Measurements from ENCODE around the gene ESF1.

The ESF1 gene

DNA sequence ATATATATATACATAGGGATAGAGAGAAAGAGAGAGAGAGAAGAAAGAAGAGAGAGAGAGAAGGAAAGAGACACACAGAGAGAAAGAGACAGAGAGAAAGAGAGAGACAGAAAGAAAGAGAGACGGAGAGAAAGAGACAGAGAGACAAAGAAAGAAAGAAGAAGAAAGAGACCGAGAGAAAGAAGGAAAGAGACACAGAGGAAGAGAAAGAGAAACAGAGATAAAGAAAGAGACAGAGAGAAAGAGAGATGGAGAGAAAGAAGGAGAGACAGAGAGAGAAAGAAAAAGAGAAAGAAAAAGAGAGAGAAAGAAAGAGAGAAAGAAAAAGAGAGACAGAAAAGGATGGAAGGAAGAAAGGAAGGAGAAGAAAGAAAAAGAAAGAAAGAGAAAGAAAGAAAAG is 99.1 kb downstream of the ESF1 start:
- Mint-ChIP-seq H3K4me1 (ENCODE audit: low read depth) (peaks cover 4% of the 10 kb centered on the region), H3K9me3 (no peaks in the 10 kb centered on the region), H3K27ac (no peak overlapping the region), H3K27me3 (ENCODE audit: low read depth) (peaks cover 8% of the 10 kb centered on the region), H3K36me3 (ENCODE audit: low read depth) (no peaks in the 10 kb centered on the region), H3K4me3 (no peak overlapping the region)

DNA sequence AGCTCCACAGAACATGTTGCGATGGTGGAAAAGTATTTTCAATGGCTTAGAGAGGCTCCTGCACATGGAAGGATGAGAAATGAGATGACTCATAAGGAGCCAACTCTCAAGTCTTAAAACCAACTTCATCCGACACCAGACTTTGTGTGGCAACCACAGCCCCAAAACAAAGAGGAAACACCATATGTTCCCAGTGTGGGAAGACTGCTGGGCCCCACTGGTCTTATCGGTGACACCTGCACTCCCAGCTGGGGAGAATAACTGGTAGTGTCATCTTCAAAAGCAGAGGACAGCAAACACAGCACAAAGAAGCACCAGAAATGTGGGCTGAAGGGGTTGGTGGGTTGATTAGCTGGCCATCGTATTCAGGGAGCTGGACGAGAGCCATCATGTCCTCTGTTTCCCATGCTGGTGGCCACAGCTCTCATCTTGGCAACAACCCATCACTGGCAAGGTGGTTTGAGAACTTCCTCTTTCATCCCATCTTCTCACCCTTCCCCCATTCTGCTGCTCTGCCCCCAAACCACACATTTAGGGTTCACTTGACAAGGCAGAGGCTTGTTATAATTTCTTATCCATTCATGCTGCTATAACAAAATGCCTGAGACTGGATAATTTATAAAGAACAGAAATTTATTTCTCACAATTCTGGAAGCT is 100.0 kb downstream of the ESF1 start:
- no peaks in the 10 kb centered on the region for H3K9me3 Mint-ChIP-seq
- peaks cover 4% of the 10 kb centered on the region for H3K4me1 Mint-ChIP-seq (ENCODE audit: low read depth)
- H3K27me3 Mint-ChIP-seq (ENCODE audit: low read depth): peaks cover 8% of the 10 kb centered on the region
- H3K36me3 Mint-ChIP-seq (ENCODE audit: low read depth): no peaks in the 10 kb centered on the region
- H3K4me3 Mint-ChIP-seq: no peak overlapping the region
- H3K27ac Mint-ChIP-seq: no peak overlapping the region

DNA sequence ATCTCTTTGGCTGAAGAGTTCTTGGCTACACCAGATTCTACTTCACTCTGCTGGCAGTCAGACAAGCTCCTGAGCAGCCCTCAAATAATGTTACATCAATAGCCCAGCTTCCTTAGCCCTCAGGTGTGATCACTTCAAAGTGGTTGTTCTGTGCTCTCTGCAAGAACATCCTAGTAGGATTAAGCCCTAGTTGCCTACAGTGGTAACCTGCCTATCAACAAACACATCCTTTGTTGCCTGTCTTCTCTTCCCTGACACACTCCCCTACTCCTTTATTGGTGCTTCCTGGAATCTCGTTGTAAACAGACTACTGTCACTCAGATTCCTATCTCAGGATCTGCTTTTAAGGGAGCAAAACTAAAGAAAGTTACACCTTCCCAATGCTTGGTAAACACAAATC is 100.9 kb downstream of the ESF1 start:
- H3K36me3 Mint-ChIP-seq (ENCODE audit: low read depth): no peaks in the 10 kb centered on the region
- H3K4me1 Mint-ChIP-seq (ENCODE audit: low read depth): peaks cover 4% of the 10 kb centered on the region
- no peaks in the 10 kb centered on the region for H3K9me3 Mint-ChIP-seq
- peaks cover 8% of the 10 kb centered on the region for H3K27me3 Mint-ChIP-seq (ENCODE audit: low read depth)
- no peak overlapping the region for H3K27ac Mint-ChIP-seq
- no peak overlapping the region for H3K4me3 Mint-ChIP-seq

DNA sequence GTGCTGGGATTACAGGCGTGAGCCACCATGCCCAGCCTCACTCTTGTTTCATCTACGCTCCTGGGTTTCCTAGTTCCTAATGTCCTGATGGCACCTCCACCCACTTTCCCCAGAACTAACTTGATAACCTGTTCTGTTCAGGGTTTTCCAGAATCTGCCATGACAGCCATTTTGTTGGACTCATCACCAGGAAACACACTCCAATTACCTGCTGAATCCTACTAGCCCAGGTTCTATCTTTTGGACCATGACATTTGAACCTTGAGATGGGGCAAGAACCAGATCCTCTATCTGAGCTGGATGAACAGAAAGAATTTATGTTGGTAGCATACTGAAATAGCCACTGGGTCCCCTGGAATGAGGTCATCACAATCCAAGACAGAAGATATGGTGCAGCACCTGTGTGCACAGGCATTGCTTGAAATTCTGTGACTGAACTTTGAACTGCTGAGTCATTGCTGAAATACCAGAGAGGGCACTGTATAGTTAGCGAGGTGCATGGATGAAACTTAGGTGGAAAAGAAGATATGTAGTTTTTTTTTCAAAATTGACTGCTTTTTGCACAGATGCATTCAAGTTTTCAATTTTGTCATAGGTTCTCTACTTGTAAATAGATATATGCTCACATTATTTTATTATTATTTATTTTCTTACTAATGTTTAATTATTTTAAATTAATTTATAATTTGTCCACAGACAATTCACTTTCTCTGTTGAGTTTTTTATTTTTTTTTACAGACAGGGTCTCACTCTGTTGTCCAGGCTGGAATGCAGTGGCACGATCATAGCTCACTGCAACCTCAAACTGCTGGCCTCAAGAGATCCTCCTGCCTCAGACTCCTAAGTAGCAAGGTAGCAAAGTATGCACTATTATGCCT is 103.2 kb downstream of the ESF1 start:
- H3K36me3 Mint-ChIP-seq (ENCODE audit: low read depth): no peaks in the 10 kb centered on the region
- no peak overlapping the region for H3K4me3 Mint-ChIP-seq
- H3K4me1 Mint-ChIP-seq (ENCODE audit: low read depth): peaks cover 4% of the 10 kb centered on the region
- H3K9me3 Mint-ChIP-seq: no peaks in the 10 kb centered on the region
- H3K27me3 Mint-ChIP-seq (ENCODE audit: low read depth): peaks cover 6% of the 10 kb centered on the region
- no peak overlapping the region for H3K27ac Mint-ChIP-seq

DNA sequence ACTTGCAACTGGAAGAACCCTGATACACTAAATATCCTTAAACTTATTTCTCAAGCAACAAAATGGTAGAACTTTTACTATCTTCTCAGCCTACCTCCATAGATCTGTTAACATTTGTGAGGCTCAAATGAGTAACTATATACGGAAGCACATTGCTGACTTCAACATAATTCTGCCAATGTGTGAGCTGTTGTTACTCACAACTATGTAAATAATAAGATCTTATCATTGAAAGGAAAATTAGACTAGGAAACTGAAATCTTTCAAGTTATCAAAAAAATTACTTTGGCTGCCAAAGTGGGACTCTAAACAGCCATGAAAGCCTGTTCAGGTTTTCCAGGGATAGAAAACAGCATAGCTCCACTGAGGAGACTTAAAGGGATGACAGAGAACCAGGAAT is 105.8 kb downstream of the ESF1 start:
- Mint-ChIP-seq H3K36me3 (ENCODE audit: low read depth) (no peaks in the 10 kb centered on the region), H3K4me1 (ENCODE audit: low read depth) (no peaks in the 10 kb centered on the region), H3K27me3 (ENCODE audit: low read depth) (peaks cover 5% of the 10 kb centered on the region), H3K9me3 (no peaks in the 10 kb centered on the region), H3K4me3 (no peak overlapping the region), H3K27ac (no peak overlapping the region)

DNA sequence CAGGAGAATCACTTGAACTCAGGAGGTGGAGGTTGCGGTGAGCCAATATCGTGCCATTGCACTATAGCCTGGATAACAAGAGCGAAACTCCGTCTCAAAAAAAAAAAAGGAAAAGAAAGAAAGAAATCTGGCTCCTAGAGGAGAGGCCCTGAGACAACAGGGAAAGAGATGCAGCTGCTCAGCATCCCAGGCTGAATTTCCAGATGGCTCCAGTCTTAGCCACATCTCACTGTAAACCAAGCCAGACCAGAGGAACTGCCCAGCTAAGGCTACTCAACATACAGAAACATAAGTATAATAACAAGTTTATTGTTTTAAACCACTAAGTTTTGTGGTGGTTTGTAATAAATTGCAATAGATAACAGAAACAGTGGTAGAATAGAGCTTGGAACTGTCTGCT is 107.5 kb downstream of the ESF1 start:
- Mint-ChIP-seq H3K9me3 (no peaks in the 10 kb centered on the region), H3K4me3 (no peak overlapping the region), H3K36me3 (ENCODE audit: low read depth) (no peaks in the 10 kb centered on the region), H3K27me3 (ENCODE audit: low read depth) (no peaks in the 10 kb centered on the region), H3K27ac (no peak overlapping the region), H3K4me1 (ENCODE audit: low read depth) (no peaks in the 10 kb centered on the region)

DNA sequence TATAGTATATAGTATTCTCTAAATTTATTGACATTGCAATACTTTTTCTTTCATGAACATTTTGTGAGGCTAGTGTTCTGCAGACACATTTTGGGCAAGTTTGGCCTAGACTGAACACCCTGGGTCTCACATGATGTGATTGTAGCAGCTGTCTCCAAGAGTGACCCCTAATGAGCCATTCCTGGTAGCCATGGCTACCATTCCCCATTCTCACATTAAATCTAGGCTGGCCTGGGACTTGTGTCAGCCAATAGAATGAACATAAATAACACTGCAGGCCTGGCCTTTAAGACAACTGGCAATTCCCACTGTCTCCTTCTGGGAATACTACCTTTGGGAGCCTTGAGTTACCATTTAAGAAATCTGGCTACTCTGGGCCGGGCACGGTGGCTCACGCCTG is 108.0 kb downstream of the ESF1 start:
- H3K27me3 Mint-ChIP-seq (ENCODE audit: low read depth): peaks cover 4% of the 10 kb centered on the region
- H3K4me3 Mint-ChIP-seq: no peak overlapping the region
- no peak overlapping the region for H3K27ac Mint-ChIP-seq
- H3K4me1 Mint-ChIP-seq (ENCODE audit: low read depth): no peaks in the 10 kb centered on the region
- no peaks in the 10 kb centered on the region for H3K9me3 Mint-ChIP-seq
- H3K36me3 Mint-ChIP-seq (ENCODE audit: low read depth): no peaks in the 10 kb centered on the region

DNA sequence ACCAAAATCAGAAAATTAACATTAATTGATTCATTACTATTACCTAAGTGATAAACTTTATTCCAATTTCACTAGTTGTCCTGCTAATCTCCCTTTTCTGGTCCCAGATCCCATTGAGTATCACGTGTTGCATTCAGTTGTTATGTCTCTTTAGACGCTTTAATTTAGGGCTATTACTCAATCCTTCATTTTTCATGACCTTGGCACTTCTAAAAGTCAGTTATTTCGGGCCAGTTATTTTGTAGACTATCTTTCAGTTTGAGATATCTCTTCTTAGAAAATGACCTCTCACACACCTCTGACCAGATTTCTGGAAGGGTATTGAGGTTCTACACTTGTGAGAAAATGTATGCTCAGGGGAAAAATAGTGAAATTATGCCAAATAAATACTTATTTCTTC is 112.0 kb downstream of the ESF1 start:
- H3K9me3 Mint-ChIP-seq: no peaks in the 10 kb centered on the region
- H3K27ac Mint-ChIP-seq: no peak overlapping the region
- H3K36me3 Mint-ChIP-seq (ENCODE audit: low read depth): no peaks in the 10 kb centered on the region
- no peaks in the 10 kb centered on the region for H3K4me1 Mint-ChIP-seq (ENCODE audit: low read depth)
- no peak overlapping the region for H3K4me3 Mint-ChIP-seq
- H3K27me3 Mint-ChIP-seq (ENCODE audit: low read depth): peaks cover 7% of the 10 kb centered on the region

DNA sequence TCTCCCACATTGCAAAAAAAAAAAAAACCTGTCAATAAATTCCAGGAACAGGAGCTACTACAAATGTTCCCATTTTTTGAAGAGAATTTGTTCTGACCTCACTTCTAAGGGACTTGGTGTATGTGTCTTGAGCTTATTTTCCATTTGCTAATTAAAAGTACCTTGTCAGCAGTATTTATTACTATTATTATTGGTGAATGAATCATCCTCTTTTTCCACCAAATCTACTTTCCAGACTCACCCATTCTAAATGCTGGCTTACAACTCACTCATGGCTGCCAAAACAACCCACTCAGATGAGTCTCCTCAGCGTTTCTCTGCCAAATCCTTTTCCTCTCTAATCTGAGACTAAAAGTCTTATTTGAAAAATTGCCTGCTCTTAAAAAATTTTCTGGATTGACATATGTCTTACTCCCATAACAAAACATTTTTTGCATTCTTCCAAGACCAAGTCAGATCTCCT is 112.8 kb downstream of the ESF1 start:
- Mint-ChIP-seq H3K36me3 (ENCODE audit: low read depth) (no peaks in the 10 kb centered on the region), H3K9me3 (no peaks in the 10 kb centered on the region), H3K27ac (no peak overlapping the region), H3K27me3 (ENCODE audit: low read depth) (peaks cover 7% of the 10 kb centered on the region), H3K4me3 (no peak overlapping the region), H3K4me1 (ENCODE audit: low read depth) (no peaks in the 10 kb centered on the region)

DNA sequence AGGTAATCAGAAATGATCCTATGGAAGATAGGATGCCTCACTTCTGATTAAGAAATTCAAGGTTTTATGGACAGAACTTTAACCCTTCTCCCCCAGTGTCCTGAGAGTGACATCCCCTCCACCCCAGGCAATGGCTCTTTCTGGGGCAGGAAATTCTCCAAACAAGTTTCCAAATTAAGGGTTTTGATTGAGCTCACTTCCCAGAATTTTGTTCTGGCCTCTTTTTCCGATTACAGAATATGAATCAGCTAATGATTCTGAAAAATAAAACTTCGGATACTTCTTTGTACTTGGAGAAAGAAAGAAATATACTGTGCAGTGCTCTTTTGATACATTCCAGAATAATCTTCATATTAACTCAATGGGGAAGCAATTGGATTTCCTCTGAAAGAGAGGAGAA is 113.2 kb downstream of the ESF1 start:
- Mint-ChIP-seq H3K27me3 (ENCODE audit: low read depth) (peaks cover 7% of the 10 kb centered on the region), H3K36me3 (ENCODE audit: low read depth) (no peaks in the 10 kb centered on the region), H3K4me1 (ENCODE audit: low read depth) (no peaks in the 10 kb centered on the region), H3K27ac (no peak overlapping the region), H3K4me3 (no peak overlapping the region), H3K9me3 (no peaks in the 10 kb centered on the region)

DNA sequence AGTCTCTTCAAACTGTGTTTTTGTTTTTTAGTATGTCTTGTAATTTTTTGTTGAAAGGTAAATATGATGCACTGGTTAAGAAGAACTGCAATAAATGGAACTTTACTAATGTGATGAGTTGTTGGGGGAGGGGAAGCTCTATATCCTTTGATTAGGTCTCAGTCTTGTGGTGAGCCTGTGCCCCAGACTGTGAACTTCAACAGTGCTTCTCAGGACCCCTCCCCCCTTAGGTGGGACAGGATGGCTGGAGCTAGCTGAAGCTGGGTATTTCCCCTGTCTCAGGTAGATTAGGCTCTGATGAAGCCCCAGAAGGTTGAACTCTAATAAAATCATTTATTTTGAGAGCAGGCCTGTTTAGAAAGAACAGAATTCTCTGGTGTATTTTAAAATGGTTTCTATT is 114.6 kb downstream of the ESF1 start:
- Mint-ChIP-seq H3K4me1 (ENCODE audit: low read depth) (no peaks in the 10 kb centered on the region), H3K9me3 (no peaks in the 10 kb centered on the region), H3K27me3 (ENCODE audit: low read depth) (peaks cover 7% of the 10 kb centered on the region), H3K4me3 (no peak overlapping the region), H3K36me3 (ENCODE audit: low read depth) (no peaks in the 10 kb centered on the region), H3K27ac (no peak overlapping the region)

DNA sequence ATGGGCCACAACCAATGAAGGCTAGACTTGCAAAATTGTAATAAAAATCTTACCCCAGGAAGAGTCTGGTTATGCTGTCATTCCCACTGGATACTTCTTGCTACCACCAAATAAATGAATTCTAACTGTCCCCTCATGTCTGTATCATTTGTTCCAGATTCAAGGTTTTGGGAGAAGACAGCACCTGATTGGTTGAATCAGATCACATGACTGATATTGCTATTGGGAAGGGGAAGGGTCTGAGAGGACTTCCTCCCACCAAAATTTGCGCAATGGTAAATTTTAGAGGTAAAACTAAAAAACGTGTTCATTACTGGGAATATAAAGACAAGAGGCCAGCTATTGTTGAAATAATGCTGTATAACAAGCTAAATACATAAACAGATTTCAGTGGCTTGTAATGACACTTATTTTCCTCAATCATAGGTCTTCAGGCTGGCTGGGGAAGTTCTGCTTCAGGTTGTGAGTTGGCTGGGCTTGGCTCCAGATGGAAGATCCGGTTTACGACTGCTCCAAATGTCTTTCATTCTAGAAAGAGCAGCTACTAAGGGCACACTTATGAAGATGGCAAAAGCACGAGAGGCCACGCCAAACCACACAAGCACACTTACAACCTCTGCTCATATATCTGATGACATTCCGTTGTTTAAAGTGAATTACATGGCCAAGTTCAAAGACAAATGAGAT is 118.9 kb downstream of the ESF1 start:
- H3K36me3 Mint-ChIP-seq (ENCODE audit: low read depth): no peaks in the 10 kb centered on the region
- no peaks in the 10 kb centered on the region for H3K4me1 Mint-ChIP-seq (ENCODE audit: low read depth)
- no peak overlapping the region for H3K4me3 Mint-ChIP-seq
- peaks cover 3% of the 10 kb centered on the region for H3K27me3 Mint-ChIP-seq (ENCODE audit: low read depth)
- no peak overlapping the region for H3K27ac Mint-ChIP-seq
- no peaks in the 10 kb centered on the region for H3K9me3 Mint-ChIP-seq

Measured in T-helper 1 cell treated with Interleukin-12 subunit alpha and Interleukin-12 subunit beta and Interleukin-4 antibody, amounts not matched to agents 30 μg/mL and 1 μg/mL, for 36 hours (primary cell).